Keratinocyte (primary cell): Measurements from ENCODE around the gene EPC2. TPM values are rescaled to one million over a fixed set of nuclear protein-coding genes. Genes with fewer than 3 reads are reported as not detected.

Source experiments
- DNase-seq: peaks from one replicate; pipeline ENCODE4 v3.0.0-alpha.2; 2011; ENCODE audit warnings: low read depth, missing footprints, low spot score
- FAIRE-seq: peaks from 2 replicates; lab custom pipeline; 2011; peaks lifted over from hg19 to GRCh38; lab: Jason Lieb, UNC
- H2AFZ ChIP-seq: 2 replicates; pipeline ENCODE4 v1.6.0; 2012; ENCODE audit warnings: low read length, control low read depth, inconsistent platforms; ENCODE audit not compliant: control insufficient read depth
- H3K27ac ChIP-seq: 2 replicates; pipeline ENCODE4 v1.5.1; 2011; ENCODE audit warnings: low read length; ENCODE audit not compliant: control insufficient read depth, insufficient read depth
- H3K27me3 ChIP-seq: 3 replicates; pipeline ENCODE4 v1.6.0; 2011; ENCODE audit warnings: low read length; ENCODE audit not compliant: control insufficient read depth, insufficient read depth; ENCODE audit errors: extremely low read depth
- H3K36me3 ChIP-seq, 2 experiments: 2 replicates in 1 of 2; 3 replicates in 1 of 2; pipeline ENCODE4 v1.5.1; 2011; ENCODE audit warnings: low read length in 2 of 2, mild to moderate bottlenecking in 1 of 2; ENCODE audit not compliant: control insufficient read depth in 2 of 2, insufficient read depth in 2 of 2; ENCODE audit errors: extremely low read depth in 1 of 2
- H3K4me1 ChIP-seq: 3 replicates; pipeline ENCODE4 v1.5.1; 2011; ENCODE audit warnings: low read length; ENCODE audit not compliant: control insufficient read depth, insufficient read depth; ENCODE audit errors: extremely low read depth
- H3K4me2 ChIP-seq: 3 replicates; pipeline ENCODE4 v1.6.0; 2011; ENCODE audit warnings: low read depth, low read length; ENCODE audit not compliant: control insufficient read depth, insufficient read depth; ENCODE audit errors: extremely low read depth
- H3K4me3 ChIP-seq, 3 experiments: fragments of 200-600 bp in 1 of 3; sonication (generic) in 1 of 3; 2 replicates in 2 of 3; 3 replicates in 1 of 3; pipeline ENCODE4 v1.5.1; 2011 to 2016; ENCODE audit warnings: low read length in 3 of 3, mild to moderate bottlenecking in 3 of 3, control low read depth in 2 of 3, inconsistent platforms in 1 of 3, low read depth in 1 of 3, mixed read lengths in 1 of 3, mixed run types in 1 of 3, moderate library complexity in 1 of 3; ENCODE audit not compliant: control insufficient read depth in 2 of 3, insufficient read depth in 2 of 3; ENCODE audit errors: extremely low read depth in 1 of 3
- H3K79me2 ChIP-seq: 2 replicates; pipeline ENCODE4 v1.6.0; 2012; ENCODE audit warnings: low read length; ENCODE audit not compliant: control insufficient read depth, insufficient read depth
- H3K9ac ChIP-seq: 3 replicates; pipeline ENCODE4 v1.6.0; 2011; ENCODE audit warnings: low read length; ENCODE audit not compliant: control insufficient read depth, insufficient read depth; ENCODE audit errors: extremely low read depth
- H3K9me1 ChIP-seq: 3 replicates; pipeline ENCODE4 v1.6.0; 2011; ENCODE audit warnings: low read length; ENCODE audit not compliant: control insufficient read depth, insufficient read depth; ENCODE audit errors: extremely low read depth
- H3K9me3 ChIP-seq: 2 replicates; pipeline ENCODE4 v1.5.1; 2012; ENCODE audit warnings: low read depth, low read length; ENCODE audit not compliant: control insufficient read depth
- H4K20me1 ChIP-seq: 3 replicates; pipeline ENCODE4 v1.6.0; 2011; ENCODE audit warnings: low read length; ENCODE audit not compliant: control insufficient read depth, insufficient read depth; ENCODE audit errors: extremely low read depth
- EZH2 ChIP-seq: IDR thresholded peaks from one replicate; pipeline ENCODE4 v1.6.1; 2012; ENCODE audit warnings: inconsistent platforms, mild to moderate bottlenecking, low read length, moderate library complexity
- dilution Hi-C: fragments of 300-500 bp; cut with MboI; formaldehyde crosslinking; loops from one replicate; pipeline ENCODE4 v1.7.0; 2020; ENCODE audit warnings: low sequenced_read_pairs; ENCODE audit not compliant: extremely low pct_ligation_motif_present
- polyA plus RNA-seq, 5 experiments: library from polyadenylated mRNA; depleted of rRNA in 3 of 5; stranded (reverse) in 3 of 5; stranded (forward) in 1 of 5; unstranded in 1 of 5; fragments of >200 nt; gene quantifications; 1 replicate in 1 of 5; 2 replicates in 3 of 5; 3 replicates in 1 of 5; pipeline versions ENCODE4 v1.2.1 to v1.2.3, GENCODE V29; 2011 to 2012; ENCODE audit warnings: missing spikeins in 2 of 5, low read depth in 1 of 5, low replicate concordance in 1 of 5
- TF ChIP-seq, protein P1 (sequence below), 3 experiments: IDR thresholded peaks in 1 of 3; conservative IDR thresholded peaks in 1 of 3; optimal IDR thresholded peaks in 1 of 3; 2 replicates in 2 of 3; 3 replicates in 1 of 3; pipeline versions ENCODE3 to v1.5.1; 2011; ENCODE audit warnings: low read length in 3 of 3, mild to moderate bottlenecking in 3 of 3, moderate library complexity in 2 of 3, control low read depth in 1 of 3, inconsistent platforms in 1 of 3; ENCODE audit not compliant: insufficient read depth in 2 of 3; ENCODE audit errors: extremely low read depth in 1 of 3

The EPC2 gene
- polyA plus RNA-seq, 1 donor (not counting 4 experiments of a cell fraction or from before 2014, with no cell fraction given), result 13.1 TPM

DNA sequence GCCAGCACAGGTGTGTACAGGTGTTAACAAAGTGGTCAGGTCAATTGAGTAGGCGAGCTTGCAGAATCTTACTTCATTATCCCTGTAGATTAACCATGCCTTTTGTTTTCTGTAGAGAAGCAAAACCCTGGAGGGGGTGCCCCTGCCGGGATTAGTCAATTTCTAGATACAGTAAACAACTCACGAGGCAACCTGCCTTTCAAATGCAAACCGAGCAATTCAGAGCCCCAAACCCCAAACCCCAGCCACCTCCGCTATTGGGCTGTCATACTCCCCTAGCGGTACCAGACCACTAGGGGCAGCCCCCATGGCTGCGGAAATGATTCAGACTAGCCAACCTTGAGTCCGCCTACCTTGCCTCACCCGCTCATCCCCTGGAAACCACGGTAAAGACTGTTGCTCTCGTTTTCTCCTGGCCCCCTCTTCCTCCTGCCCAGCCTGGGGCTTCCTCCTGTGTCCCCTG, 169.1 kb downstream of the EPC2 start:
- dilution Hi-C loops, result no loop called here
- no peaks in the 10 kb centered on the region for H3K79me2 ChIP-seq
- no peaks in the 10 kb centered on the region for H3K9me1 ChIP-seq
- no peaks in the 10 kb centered on the region for H3K9me3 ChIP-seq
- H3K9ac ChIP-seq, result no peak overlapping the region
- H3K36me3 ChIP-seq, result no peaks in the 10 kb centered on the region
- no peak overlapping the region for H3K4me2 ChIP-seq
- no peak overlapping the region for H2AFZ ChIP-seq
- no peaks in the 10 kb centered on the region for H3K4me1 ChIP-seq
- no peak overlapping the region for H3K4me3 ChIP-seq
- peaks cover 7% of the 10 kb centered on the region for H3K27me3 ChIP-seq
- H3K27ac ChIP-seq, result no peak overlapping the region
- no peak for FAIRE-seq
- no peaks in the 10 kb centered on the region for H4K20me1 ChIP-seq
- DNase-seq, result no peak
- TF ChIP-seq, protein P1, sequence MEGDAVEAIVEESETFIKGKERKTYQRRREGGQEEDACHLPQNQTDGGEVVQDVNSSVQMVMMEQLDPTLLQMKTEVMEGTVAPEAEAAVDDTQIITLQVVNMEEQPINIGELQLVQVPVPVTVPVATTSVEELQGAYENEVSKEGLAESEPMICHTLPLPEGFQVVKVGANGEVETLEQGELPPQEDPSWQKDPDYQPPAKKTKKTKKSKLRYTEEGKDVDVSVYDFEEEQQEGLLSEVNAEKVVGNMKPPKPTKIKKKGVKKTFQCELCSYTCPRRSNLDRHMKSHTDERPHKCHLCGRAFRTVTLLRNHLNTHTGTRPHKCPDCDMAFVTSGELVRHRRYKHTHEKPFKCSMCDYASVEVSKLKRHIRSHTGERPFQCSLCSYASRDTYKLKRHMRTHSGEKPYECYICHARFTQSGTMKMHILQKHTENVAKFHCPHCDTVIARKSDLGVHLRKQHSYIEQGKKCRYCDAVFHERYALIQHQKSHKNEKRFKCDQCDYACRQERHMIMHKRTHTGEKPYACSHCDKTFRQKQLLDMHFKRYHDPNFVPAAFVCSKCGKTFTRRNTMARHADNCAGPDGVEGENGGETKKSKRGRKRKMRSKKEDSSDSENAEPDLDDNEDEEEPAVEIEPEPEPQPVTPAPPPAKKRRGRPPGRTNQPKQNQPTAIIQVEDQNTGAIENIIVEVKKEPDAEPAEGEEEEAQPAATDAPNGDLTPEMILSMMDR (optimal IDR thresholded peaks at IDR 0.05 in 1 of 3, IDR thresholded peaks at IDR 0.05 in 1 of 3, conservative IDR thresholded peaks at IDR 0.05 in 1 of 3; ENCODE audit: extremely low read depth in 1 of 3, insufficient read depth in 2 of 3, low read length in 3 of 3), result no peak
- TF ChIP-seq EZH2, result no peak

DNA sequence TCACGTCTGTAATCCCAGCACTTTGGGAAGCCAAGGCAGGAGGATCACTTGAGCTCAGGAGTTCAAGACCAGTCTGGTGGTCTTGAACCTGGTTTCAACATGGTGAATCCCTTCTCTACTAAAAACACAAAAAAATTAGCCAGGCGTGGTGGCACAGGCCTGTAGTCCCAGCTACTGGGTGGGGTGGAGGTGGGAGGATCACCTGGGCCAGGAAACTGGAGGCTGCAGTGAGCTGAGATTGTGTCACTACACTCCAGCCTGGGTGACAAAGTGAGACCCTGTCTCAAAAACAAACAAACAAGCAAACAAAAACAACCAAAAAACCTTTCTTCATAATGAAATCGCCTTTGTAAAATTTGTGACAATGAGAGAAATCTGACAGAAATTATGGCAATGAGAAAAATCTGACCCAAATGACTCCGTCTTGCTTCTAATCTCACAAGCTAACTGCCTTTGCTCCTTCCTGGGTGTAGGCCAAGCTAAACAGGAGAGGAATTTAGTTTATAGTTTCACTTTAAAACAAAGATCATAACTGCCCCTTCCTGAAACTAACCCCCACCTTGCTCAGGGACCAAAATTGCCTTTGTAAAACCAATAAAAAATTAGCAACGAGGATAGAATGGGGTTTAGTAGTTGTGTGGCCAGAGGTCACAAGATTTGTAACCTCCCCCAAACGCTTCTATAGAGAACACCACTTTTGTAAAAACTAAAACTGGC, 169.8 kb downstream of the EPC2 start:
- no peaks in the 10 kb centered on the region for H3K4me1 ChIP-seq
- TF ChIP-seq, protein P1 (optimal IDR thresholded peaks at IDR 0.05 in 1 of 3, IDR thresholded peaks at IDR 0.05 in 1 of 3, conservative IDR thresholded peaks at IDR 0.05 in 1 of 3; ENCODE audit: extremely low read depth in 1 of 3, insufficient read depth in 2 of 3, low read length in 3 of 3), result no peak
- no peak for TF ChIP-seq EZH2
- H3K4me2 ChIP-seq, result no peak overlapping the region
- dilution Hi-C loops, result no loop called here
- no peak overlapping the region for H2AFZ ChIP-seq
- no peaks in the 10 kb centered on the region for H3K9me1 ChIP-seq
- H3K9me3 ChIP-seq, result no peaks in the 10 kb centered on the region
- no peak for FAIRE-seq
- H3K4me3 ChIP-seq, result no peak overlapping the region
- no peaks in the 10 kb centered on the region for H4K20me1 ChIP-seq
- H3K27me3 ChIP-seq, result peaks cover 7% of the 10 kb centered on the region
- H3K9ac ChIP-seq, result no peak overlapping the region
- H3K27ac ChIP-seq, result no peak overlapping the region
- H3K79me2 ChIP-seq, result no peaks in the 10 kb centered on the region
- no peaks in the 10 kb centered on the region for H3K36me3 ChIP-seq
- DNase-seq, result no peak
